B cell (primary cell): ENCODE data around the gene ACTL6B. TPM values are rescaled to one million over a fixed set of nuclear protein-coding genes. Genes with fewer than 3 reads are reported as not detected.

Experiments
- ATAC-seq: fragments of 200-7000 bp; cut with Tn5 transposase; one replicate; pipeline ENCODE4 v1.10.0; 2021; ENCODE audit warnings: low read depth, mild to moderate bottlenecking, moderate number of reproducible peaks, moderate library complexity
- CTCF ChIA-PET: fragments of 350-600 bp; sonication (Branson Sonifier 250); formaldehyde crosslinking; loops from one replicate; lab custom pipeline; 2021; ENCODE audit warnings: antibody characterized with exemption, inconsistent platforms; lab: Charles Lee
- POLR2A ChIA-PET: fragments of 350-600 bp; sonication (Branson Sonifier 250); formaldehyde crosslinking; loops from one replicate; lab custom pipeline; 2021; ENCODE audit warnings: antibody characterized with exemption; lab: Charles Lee
- DNase-seq: peaks from one replicate; pipeline ENCODE4 v3.0.0; 2013
- H2AFZ ChIP-seq: 2 replicates; pipeline ENCODE4 v1.6.1; 2012; ENCODE audit warnings: mild to moderate bottlenecking, low read depth, low read length; ENCODE audit not compliant: insufficient read depth, poor library complexity, severe bottlenecking
- H3K27ac ChIP-seq, 2 donors: 1 replicate in 1 of 2; 2 replicates in 1 of 2; pipeline ENCODE4 v1.5.1; 2012 to 2013; ENCODE audit warnings: low read length in 2 of 2, mild to moderate bottlenecking in 2 of 2, moderate library complexity in 1 of 2
- H3K27me3 ChIP-seq, 4 experiments: fragments of 200-600 bp in 1 of 4; sonication (generic) in 1 of 4; replicated peaks in 1 of 4; 1 replicate in 2 of 4; 2 replicates in 2 of 4; pipeline versions ENCODE4 v1.6.1 to v1.7.0; 2013 to 2016; ENCODE audit warnings: low read length in 3 of 4, mild to moderate bottlenecking in 2 of 4, mixed read lengths in 1 of 4, moderate library complexity in 1 of 4; ENCODE audit not compliant: insufficient read depth in 4 of 4, control insufficient read depth in 3 of 4; ENCODE audit errors: control extremely low read depth in 1 of 4
- H3K36me3 ChIP-seq, 2 experiments: replicated peaks in 1 of 2; 1 replicate in 1 of 2; 2 replicates in 1 of 2; pipeline versions ENCODE4 v1.6.1 to v1.7.1; 2013; ENCODE audit warnings: low read length in 1 of 2; ENCODE audit not compliant: insufficient read depth in 2 of 2, control insufficient read depth in 1 of 2; ENCODE audit errors: control extremely low read depth in 1 of 2, extremely low read depth in 1 of 2
- H3K4me1 ChIP-seq, 2 donors: fragments of 200-600 bp in 1 of 2; sonication (generic) in 1 of 2; 1 replicate in 1 of 2; 2 replicates in 1 of 2; pipeline versions ENCODE4 v1.5.1 to v1.6.1; 2013 to 2017; ENCODE audit warnings: low read length in 2 of 2; ENCODE audit not compliant: control insufficient read depth in 2 of 2, insufficient read depth in 2 of 2
- H3K4me2 ChIP-seq: replicated peaks from 2 replicates; pipeline ENCODE3; 2012; ENCODE audit warnings: mild to moderate bottlenecking, low read depth, low read length; ENCODE audit not compliant: poor library complexity, severe bottlenecking
- H3K4me3 ChIP-seq, 5 experiments: fragments of 200-600 bp in 1 of 5; sonication (generic) in 1 of 5; 1 replicate in 3 of 5; 2 replicates in 2 of 5; pipeline versions ENCODE4 v1.5.1 to v1.7.0; 2011 to 2016; ENCODE audit warnings: low read length in 4 of 5, mild to moderate bottlenecking in 4 of 5, low read depth in 2 of 5, control low read depth in 1 of 5, moderate library complexity in 1 of 5; ENCODE audit not compliant: insufficient read depth in 1 of 5; ENCODE audit errors: control extremely low read depth in 1 of 5, extremely low read depth in 1 of 5
- H3K79me2 ChIP-seq: fragments of 200-600 bp; sonication (generic); one replicate; pipeline ENCODE4 v1.6.0; 2016; ENCODE audit warnings: low read length; ENCODE audit not compliant: control insufficient read depth, insufficient read depth
- H3K9ac ChIP-seq: fragments of 200-600 bp; sonication (generic); 2 replicates; pipeline ENCODE4 v1.6.1; 2017; ENCODE audit warnings: mild to moderate bottlenecking, low read length, moderate library complexity
- H3K9me3 ChIP-seq, 3 donors: one replicate each; pipeline versions ENCODE4 v1.6.1 to v1.7.1; 2013; ENCODE audit warnings: low read length in 2 of 3; ENCODE audit not compliant: control insufficient read depth in 2 of 3, insufficient read depth in 1 of 3; ENCODE audit errors: control extremely low read depth in 1 of 3
- H4K20me1 ChIP-seq: 2 replicates; pipeline ENCODE4 v1.6.0; 2012; ENCODE audit warnings: mild to moderate bottlenecking, low read length; ENCODE audit not compliant: insufficient read depth, control insufficient read depth, poor library complexity, severe bottlenecking
- H3K27ac Mint-ChIP-seq: one replicate; pipeline ENCODE4 v1.8.0; 2021; ENCODE audit warnings: mixed read lengths
- H3K27me3 Mint-ChIP-seq: one replicate; pipeline ENCODE4 v1.8.0; 2021; ENCODE audit warnings: mixed read lengths
- H3K4me1 Mint-ChIP-seq: one replicate; pipeline ENCODE4 v1.8.0; 2021; ENCODE audit warnings: mixed read lengths
- H3K4me3 Mint-ChIP-seq: one replicate; pipeline ENCODE4 v1.8.0; 2021; ENCODE audit warnings: mixed read lengths
- H3K9me3 Mint-ChIP-seq: one replicate; pipeline ENCODE4 v1.8.0; 2022; ENCODE audit warnings: mixed read lengths; ENCODE audit not compliant: insufficient read depth
- CTCF ChIP-seq: fragments of 200-600 bp; IDR thresholded peaks from one replicate; pipeline ENCODE4 v1.8.0; 2022; ENCODE audit warnings: antibody characterized with exemption, mild to moderate bottlenecking
- EZH2 ChIP-seq: IDR thresholded peaks from 2 replicates; pipeline ENCODE4 v1.6.1; 2012; ENCODE audit warnings: borderline replicate concordance, low read depth, mild to moderate bottlenecking, moderate library complexity, low read length; ENCODE audit not compliant: insufficient read depth, poor library complexity, severe bottlenecking
- WGBS: methylation state at CpG from one replicate; pipeline ENCODE4 v1.1.5; 2013; ENCODE audit warnings: missing lambda C conversion rate; ENCODE audit not compliant: insufficient coverage; 5-methylcytosine and 5-hydroxymethylcytosine counted together
- intact Hi-C: fragments of 100-400 bp; cut with micrococcal nuclease; formaldehyde crosslinking; loops from one replicate; pipeline ENCODE4 v1.10.0; 2022
- polyA plus RNA-seq: library from polyadenylated mRNA; depleted of rRNA; stranded (reverse); fragments of >200 nt; gene quantifications from 2 replicates; pipeline ENCODE4 v1.2.3, GENCODE V29; 2012
- total RNA-seq, 2 donors: library from RNA; stranded (reverse); fragments of 120-200 nt in 1 of 2; gene quantifications; 1 replicate in 1 of 2; 2 replicates in 1 of 2; pipeline versions ENCODE4 v1.2.3 to v1.2.4, GENCODE V29; 2013 to 2022

ACTL6B gene
- total and polyA plus RNA-seq, 2 donors (not counting 1 experiment from before 2014, with no cell fraction given), result not detected

- H3K27ac Mint-ChIP-seq, result peak overlapping the region; percentile 97
- Histone ChIP-seq H3K9me3 (no peaks in the 10 kb centered on the region), H3K4me2 (peak overlapping the region; percentile 85), H3K4me3 (peak overlapping the region; percentile 50 to 99 (median 98)), H3K79me2 (peaks cover 12% of the 10 kb centered on the region), H4K20me1 (peaks cover 41% of the 10 kb centered on the region), H3K9ac (peak overlapping the region; percentile 97), H2AFZ (no peak overlapping the region), H3K36me3 (peaks cover 0 to 37% of the 10 kb centered on the region in 2 experiments), H3K4me1 (peaks cover 0 to 6% of the 10 kb centered on the region in 2 donors), H3K27ac (peak overlapping the region; percentile 78 to 97), H3K27me3 (no peaks in the 10 kb centered on the region)
- H3K9me3 Mint-ChIP-seq, result no peaks in the 10 kb centered on the region
- H3K4me3 Mint-ChIP-seq, result peak overlapping the region; percentile 96
- peaks cover 8% of the 10 kb centered on the region for H3K4me1 Mint-ChIP-seq
- no peak for TF ChIP-seq CTCF
- no peak for DNase-seq
- POLR2A ChIA-PET, result interaction anchor here (0.8 to 2.7 kb wide), 8 partner anchors 14 to 196 kb away, joined by 3 to 16 read pairs (median 4); partner anchors contain the start of genes SLC12A9 and TSC22D4
- intact Hi-C loops, result loop anchor here (2.0 to 10.0 kb wide), 2 partner anchors 246 to 590 kb away; partner anchors contain the start of genes COPS6, MEPCE, ZCWPW1 and ZNF3
- peak; percentile 0 for ATAC-seq
- CTCF ChIA-PET, result interaction anchor here (1.0 to 4.7 kb wide), 3 partner anchors 15 to 89 kb away, joined by 4 to 53 read pairs (median 14); partner anchors contain the start of genes FBXO24, LRCH4 and POP7
- no peaks in the 10 kb centered on the region for H3K27me3 Mint-ChIP-seq
- WGBS, result 0% methylated on average over 41 of the region's 46 CpGs
Measured at GRCh38 chr7:100675105-100675451, 18.8 kb upstream of the ACTL6B start.

GRCh38 chr7:100674411-100675104 is 18.3 kb upstream of the ACTL6B start:
- DNase-seq (peak; percentile 71), ATAC-seq (no peak)
- Histone ChIP-seq H3K4me3 (peak overlapping the region; percentile 50 to 99 (median 98)), H3K9ac (peak overlapping the region; percentile 97), H2AFZ (peak overlapping the region; percentile 79), H4K20me1 (peaks cover 38% of the 10 kb centered on the region), H3K27me3 (no peaks in the 10 kb centered on the region), H3K9me3 (no peaks in the 10 kb centered on the region), H3K4me1 (peaks cover 0 to 6% of the 10 kb centered on the region in 2 donors), H3K27ac (peak overlapping the region; percentile 78 to 97), H3K36me3 (peaks cover 0 to 32% of the 10 kb centered on the region in 2 experiments), H3K4me2 (peak overlapping the region; percentile 85), H3K79me2 (peaks cover 12% of the 10 kb centered on the region)
- TF ChIP-seq CTCF (no peak), EZH2 (no peak)
- intact Hi-C loops, result loop anchor here (2.0 to 10.0 kb wide), 2 partner anchors 246 to 590 kb away; partner anchors contain the start of genes COPS6, MEPCE, ZCWPW1 and ZNF3
- Mint-ChIP-seq H3K9me3 (no peaks in the 10 kb centered on the region), H3K4me1 (peaks cover 8% of the 10 kb centered on the region), H3K4me3 (peak overlapping the region; percentile 96), H3K27ac (peak overlapping the region; percentile 97), H3K27me3 (no peaks in the 10 kb centered on the region)
- 0% methylated on average over 31 of the region's 43 CpGs for WGBS
- POLR2A ChIA-PET, result interaction anchor here (1.0 to 2.7 kb wide), 6 partner anchors 20 to 196 kb away, joined by 3 to 16 read pairs (median 4); partner anchors contain the start of genes SLC12A9 and TSC22D4
- CTCF ChIA-PET, result interaction anchor here (1.0 to 4.7 kb wide), 3 partner anchors 16 to 88 kb away, joined by 4 to 53 read pairs (median 14); partner anchors contain the start of genes FBXO24, LRCH4 and POP7
